PC-9 (cell line): ENCODE results near the gene OSCAR. TPM values are rescaled to one million over a fixed set of nuclear protein-coding genes. Genes with fewer than 3 reads are reported as not detected.

ENCODE experiments used
- BruUV-seq: library from RNA; stranded (reverse); fragments of 400-500 nt; replicated peaks from 2 replicates; lab custom pipeline; 2021; lab: Mats Ljungman, UMichigan
- CTCF ChIA-PET: fragments of 300-600 bp; sonication (Branson Sonifier 250); formaldehyde crosslinking; loops from one replicate; lab custom pipeline; 2022; ENCODE audit warnings: antibody characterized with exemption; lab: Charles Lee
- POLR2A ChIA-PET: fragments of 300-600 bp; sonication (Branson Sonifier 250); formaldehyde crosslinking; loops from one replicate; lab custom pipeline; 2022; ENCODE audit warnings: antibody characterized with exemption; ENCODE audit not compliant: unreplicated experiment; lab: Charles Lee
- DNase-seq, 2 experiments: peaks; one replicate each; pipeline versions ENCODE4 v3.0.0 to v3.0.0-alpha.2; 2015 to 2022; ENCODE audit warnings: mixed read lengths in 1 of 2
- H2AFZ ChIP-seq: fragments of 200-600 bp; sonication (generic); 2 replicates; pipeline ENCODE4 v1.8.1; 2017; ENCODE audit warnings: antibody characterized with exemption
- H3F3A ChIP-seq: fragments of 200-600 bp; sonication (generic); 2 replicates; pipeline ENCODE4 v1.8.1; 2017; ENCODE audit warnings: antibody characterized with exemption, mild to moderate bottlenecking, low read depth; ENCODE audit not compliant: insufficient read depth
- H3K27ac ChIP-seq: fragments of 200-600 bp; sonication (generic); 2 replicates; pipeline ENCODE4 v1.6.1; 2016; ENCODE audit warnings: mixed run types
- H3K27me3 ChIP-seq: fragments of 200-600 bp; sonication (generic); 2 replicates; pipeline ENCODE4 v1.6.1; 2016; ENCODE audit warnings: low read depth, mixed run types; ENCODE audit not compliant: insufficient read depth
- H3K36me3 ChIP-seq: fragments of 200-600 bp; sonication (generic); 2 replicates; pipeline ENCODE4 v1.6.1; 2016; ENCODE audit warnings: low read depth, mixed run types
- H3K4me1 ChIP-seq: fragments of 200-600 bp; sonication (generic); replicated peaks from 2 replicates; pipeline ENCODE4 v1.6.1; 2016; ENCODE audit warnings: mixed run types; ENCODE audit not compliant: insufficient read depth
- H3K4me2 ChIP-seq: fragments of 200-600 bp; sonication (generic); 2 replicates; pipeline ENCODE4 v1.6.1; 2017; ENCODE audit warnings: mixed run types
- H3K4me3 ChIP-seq: fragments of 200-600 bp; sonication (generic); 2 replicates; pipeline ENCODE4 v1.6.1; 2016; ENCODE audit warnings: mixed run types
- H3K79me2 ChIP-seq: fragments of 200-600 bp; sonication (generic); 2 replicates; pipeline ENCODE4 v1.6.1; 2017; ENCODE audit warnings: low read depth, mixed run types
- H3K9me2 ChIP-seq: fragments of 200-600 bp; sonication (generic); 2 replicates; pipeline ENCODE4 v1.8.1; 2017; ENCODE audit warnings: mild to moderate bottlenecking; ENCODE audit not compliant: insufficient read depth
- H3K9me3 ChIP-seq: fragments of 200-600 bp; sonication (generic); 2 replicates; pipeline ENCODE4 v1.8.1; 2016; ENCODE audit warnings: low read depth; ENCODE audit not compliant: insufficient read depth
- H4K20me1 ChIP-seq: fragments of 200-600 bp; sonication (generic); 2 replicates; pipeline ENCODE4 v1.8.1; 2017; ENCODE audit not compliant: insufficient read depth
- EZH2 ChIP-seq: fragments of 200-600 bp; sonication (generic); IDR thresholded peaks from 2 replicates; pipeline ENCODE4 v1.8.0; 2017; ENCODE audit warnings: antibody characterized with exemption, low read depth
- intact Hi-C: fragments of 100-400 bp; cut with micrococcal nuclease; formaldehyde crosslinking; loops from one replicate; pipeline ENCODE4 v1.10.0; 2022; ENCODE audit not compliant: unreplicated experiment
- total RNA-seq: library from RNA; stranded (reverse); gene quantifications from 2 replicates; pipeline ENCODE4 v1.2.3, GENCODE V29; 2021
- TF ChIP-seq, protein P1 (sequence below): fragments of 200-600 bp; sonication (generic); conservative IDR thresholded peaks from 2 replicates; pipeline ENCODE4 v1.6.1; 2017; ENCODE audit warnings: mixed run types, antibody characterized with exemption, mild to moderate bottlenecking, moderate library complexity

The OSCAR gene
- total RNA-seq, 1 experiment from 2014 or later, result 0.87 TPM

- BruUV-seq, result no TSS peak
- no peaks in the 10 kb centered on the region for H3K9me2 ChIP-seq
- H2AFZ ChIP-seq, result no peak overlapping the region
- ChIA-PET CTCF (no interaction called here), POLR2A (interaction anchor here (0.6 kb wide), 1 partner anchor 11 kb away, joined by 7 read pairs; no protein-coding TSS in a partner anchor)
- peaks cover 8% of the 10 kb centered on the region for H3K79me2 ChIP-seq
- peaks cover 41% of the 10 kb centered on the region for H4K20me1 ChIP-seq
- H3K27ac ChIP-seq, result no peak overlapping the region
- intact Hi-C loops, result no loop called here
- H3K27me3 ChIP-seq, result no peaks in the 10 kb centered on the region
- H3K4me2 ChIP-seq, result no peak overlapping the region
- no peaks in the 10 kb centered on the region for H3K9me3 ChIP-seq
- TF ChIP-seq EZH2, result no peak
- TF ChIP-seq, protein P1, sequence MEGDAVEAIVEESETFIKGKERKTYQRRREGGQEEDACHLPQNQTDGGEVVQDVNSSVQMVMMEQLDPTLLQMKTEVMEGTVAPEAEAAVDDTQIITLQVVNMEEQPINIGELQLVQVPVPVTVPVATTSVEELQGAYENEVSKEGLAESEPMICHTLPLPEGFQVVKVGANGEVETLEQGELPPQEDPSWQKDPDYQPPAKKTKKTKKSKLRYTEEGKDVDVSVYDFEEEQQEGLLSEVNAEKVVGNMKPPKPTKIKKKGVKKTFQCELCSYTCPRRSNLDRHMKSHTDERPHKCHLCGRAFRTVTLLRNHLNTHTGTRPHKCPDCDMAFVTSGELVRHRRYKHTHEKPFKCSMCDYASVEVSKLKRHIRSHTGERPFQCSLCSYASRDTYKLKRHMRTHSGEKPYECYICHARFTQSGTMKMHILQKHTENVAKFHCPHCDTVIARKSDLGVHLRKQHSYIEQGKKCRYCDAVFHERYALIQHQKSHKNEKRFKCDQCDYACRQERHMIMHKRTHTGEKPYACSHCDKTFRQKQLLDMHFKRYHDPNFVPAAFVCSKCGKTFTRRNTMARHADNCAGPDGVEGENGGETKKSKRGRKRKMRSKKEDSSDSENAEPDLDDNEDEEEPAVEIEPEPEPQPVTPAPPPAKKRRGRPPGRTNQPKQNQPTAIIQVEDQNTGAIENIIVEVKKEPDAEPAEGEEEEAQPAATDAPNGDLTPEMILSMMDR, result no peak
- H3K4me1 ChIP-seq, result no peaks in the 10 kb centered on the region
- H3K36me3 ChIP-seq, result peaks cover 32% of the 10 kb centered on the region
- no peak overlapping the region for H3K4me3 ChIP-seq
- no peak for DNase-seq
- peaks cover 40% of the 10 kb centered on the region; the same call in 1 of the 2 replicates for H3F3A ChIP-seq
Observed at GRCh38 chr19:54147676-54148075, 47.1 kb upstream of the OSCAR start.

DNA sequence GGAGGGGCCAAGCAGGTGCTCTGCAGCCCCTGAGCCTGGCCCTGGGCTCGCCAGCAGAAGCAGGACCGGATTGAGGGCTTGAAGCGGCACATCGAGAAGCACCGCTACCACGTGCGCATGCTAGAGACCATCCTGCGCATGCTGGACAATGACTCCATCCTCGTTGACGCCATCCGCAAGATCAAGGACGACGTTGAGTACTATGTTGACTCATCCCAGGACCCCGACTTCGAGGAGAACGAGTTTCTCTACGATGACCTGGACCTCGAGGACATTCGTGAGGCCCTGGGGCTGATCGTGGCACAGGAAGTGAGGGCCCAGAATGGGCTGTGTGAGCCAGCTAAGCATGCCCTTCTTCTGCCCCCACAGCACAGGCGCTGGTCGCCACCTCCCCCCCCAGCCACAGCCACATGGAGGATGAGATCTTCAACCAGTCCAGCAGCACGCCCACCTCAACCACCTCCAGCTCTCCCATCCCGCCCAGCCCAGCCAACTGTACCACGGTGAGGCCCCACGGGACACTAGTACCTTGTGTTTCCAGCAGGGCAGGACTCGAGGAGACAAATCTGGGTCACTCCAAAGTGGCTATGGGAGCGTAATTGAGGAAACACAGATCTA, 45.0 kb upstream of the OSCAR start:
- intact Hi-C loops, result no loop called here
- Histone ChIP-seq H4K20me1 (peaks cover 43% of the 10 kb centered on the region), H3K27ac (no peak overlapping the region), H3K4me1 (no peaks in the 10 kb centered on the region), H3K4me2 (no peak overlapping the region), H3K4me3 (no peak overlapping the region), H3K9me2 (no peaks in the 10 kb centered on the region), H3K36me3 (peaks cover 36% of the 10 kb centered on the region), H3K9me3 (no peaks in the 10 kb centered on the region), H2AFZ (no peak overlapping the region), H3K79me2 (peaks cover 28% of the 10 kb centered on the region), H3K27me3 (no peaks in the 10 kb centered on the region), H3F3A (peaks cover 25% of the 10 kb centered on the region; the same call in 1 of the 2 replicates)
- DNase-seq, result no peak
- CTCF ChIA-PET, result interaction anchor here (0.5 kb wide), 1 partner anchor 184 kb away, joined by 3 read pairs; no protein-coding TSS in a partner anchor
- TF ChIP-seq, protein P1, result no peak
- TF ChIP-seq EZH2, result no peak
- BruUV-seq, result no TSS peak
- POLR2A ChIA-PET, result no interaction called here

DNA sequence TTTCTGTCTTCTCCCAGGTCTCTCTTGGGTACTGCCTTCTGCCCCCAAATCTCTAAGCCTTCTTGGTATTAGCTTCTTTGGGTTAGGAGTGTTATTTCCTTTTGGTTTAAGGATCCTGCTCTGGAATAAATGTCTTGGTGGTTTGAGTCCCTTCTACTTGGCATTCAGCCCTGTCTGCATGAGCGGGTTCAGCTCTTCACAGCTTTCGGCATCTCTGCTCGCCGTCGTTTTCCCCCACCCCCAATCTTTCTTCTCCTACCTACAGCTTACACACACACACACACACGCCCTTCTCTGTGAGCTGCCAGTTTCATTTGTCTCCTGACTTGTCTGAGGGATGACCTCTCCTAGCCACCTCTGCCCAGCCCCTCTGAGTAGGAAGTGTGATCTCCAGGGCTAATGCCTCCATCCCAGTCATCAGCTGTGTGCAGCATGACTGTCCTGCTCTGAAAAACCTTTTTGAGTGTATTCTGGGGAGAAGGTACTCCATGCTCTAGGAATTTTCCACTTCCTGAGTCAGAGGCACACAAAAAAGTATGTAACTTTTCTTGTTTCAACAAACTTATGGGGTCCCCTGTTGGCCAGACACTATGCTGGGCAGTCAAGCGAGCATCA, 41.7 kb upstream of the OSCAR start:
- Histone ChIP-seq H3K9me2 (no peaks in the 10 kb centered on the region), H3K4me2 (no peak overlapping the region), H3K36me3 (peaks cover 36% of the 10 kb centered on the region), H3K9me3 (no peaks in the 10 kb centered on the region), H3K4me3 (no peak overlapping the region), H2AFZ (no peak overlapping the region), H3K27ac (no peak overlapping the region), H4K20me1 (peaks cover 63% of the 10 kb centered on the region), H3F3A (peaks cover 9% of the 10 kb centered on the region; the same call in 1 of the 2 replicates), H3K79me2 (peaks cover 58% of the 10 kb centered on the region), H3K27me3 (no peaks in the 10 kb centered on the region), H3K4me1 (peaks cover 11% of the 10 kb centered on the region; the same call in 1 of the 2 replicates)
- ChIA-PET CTCF (no interaction called here), POLR2A (interaction anchor here (0.6 kb wide), 1 partner anchor 140 kb away, joined by 5 read pairs; no protein-coding TSS in a partner anchor)
- TF ChIP-seq EZH2, result no peak
- TF ChIP-seq, protein P1, result no peak
- DNase-seq, result no peak
- BruUV-seq, result no TSS peak
- intact Hi-C loops, result no loop called here
